ENCODE measurements around the gene CSNK1D. TPM values are rescaled to one million over a fixed set of nuclear protein-coding genes. Genes with fewer than 3 reads are reported as not detected.

The CSNK1D gene
- total and polyA plus RNA-seq, 8 donors: 55.9 to 180 (median 89.1) TPM

DNA sequence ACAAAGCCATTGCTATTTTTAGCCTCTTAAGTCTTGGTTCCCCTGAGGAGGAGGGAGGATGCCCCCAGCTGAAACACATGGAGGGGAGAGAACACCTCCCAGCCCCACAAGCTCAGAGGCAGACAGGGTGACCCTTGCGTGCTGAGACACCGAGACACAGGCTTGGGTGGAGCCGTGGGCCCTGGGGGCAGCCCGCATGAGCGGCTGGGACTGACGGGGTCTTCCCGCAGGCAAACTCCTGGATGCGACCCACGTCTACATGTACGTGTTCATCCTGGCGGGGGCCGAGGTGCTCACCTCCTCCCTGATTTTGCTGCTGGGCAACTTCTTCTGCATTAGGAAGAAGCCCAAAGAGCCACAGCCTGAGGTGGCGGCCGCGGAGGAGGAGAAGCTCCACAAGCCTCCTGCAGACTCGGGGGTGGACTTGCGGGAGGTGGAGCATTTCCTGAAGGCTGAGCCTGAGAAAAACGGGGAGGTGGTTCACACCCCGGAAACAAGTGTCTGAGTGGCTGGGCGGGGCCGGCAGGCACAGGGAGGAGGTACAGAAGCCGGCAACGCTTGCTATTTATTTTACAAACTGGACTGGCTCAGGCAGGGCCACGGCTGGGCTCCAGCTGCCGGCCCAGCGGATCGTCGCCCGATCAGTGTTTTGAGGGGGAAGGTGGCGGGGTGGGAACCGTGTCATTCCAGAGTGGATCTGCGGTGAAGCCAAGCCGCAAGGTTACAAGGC, 34.9 kb downstream of the CSNK1D start:
- TF ChIP-seq POLR2AphosphoS5 (IDR thresholded peaks at IDR 0.05): peak; percentile 43 to 87 (median 72)
- no peak for TF ChIP-seq EP300 (IDR thresholded peaks at IDR 0.05)
- Histone ChIP-seq H3K27ac (peak overlapping the region; percentile 67 to 86 (median 77)), H3K9me3 (no peaks in the 10 kb centered on the region), H3K4me3 (peak overlapping the region; percentile 8 to 28 (median 22)), H3K36me3 (peaks cover 17 to 67% (median 38%) of the 10 kb centered on the region in 4 donors), H3K4me1 (peaks cover 81 to 100% (median 92%) of the 10 kb centered on the region in 4 donors), H3K27me3 (no peaks in the 10 kb centered on the region)
- intact Hi-C loops (cut with DNase I; ENCODE audit: low total_unique reads): no loop called here
- DNase-seq: peak; percentile 90 to 93
- WGBS, 5 donors: 7 to 24% (median 15%) methylated on average over 15 to 33 of the region's 33 CpGs

DNA sequence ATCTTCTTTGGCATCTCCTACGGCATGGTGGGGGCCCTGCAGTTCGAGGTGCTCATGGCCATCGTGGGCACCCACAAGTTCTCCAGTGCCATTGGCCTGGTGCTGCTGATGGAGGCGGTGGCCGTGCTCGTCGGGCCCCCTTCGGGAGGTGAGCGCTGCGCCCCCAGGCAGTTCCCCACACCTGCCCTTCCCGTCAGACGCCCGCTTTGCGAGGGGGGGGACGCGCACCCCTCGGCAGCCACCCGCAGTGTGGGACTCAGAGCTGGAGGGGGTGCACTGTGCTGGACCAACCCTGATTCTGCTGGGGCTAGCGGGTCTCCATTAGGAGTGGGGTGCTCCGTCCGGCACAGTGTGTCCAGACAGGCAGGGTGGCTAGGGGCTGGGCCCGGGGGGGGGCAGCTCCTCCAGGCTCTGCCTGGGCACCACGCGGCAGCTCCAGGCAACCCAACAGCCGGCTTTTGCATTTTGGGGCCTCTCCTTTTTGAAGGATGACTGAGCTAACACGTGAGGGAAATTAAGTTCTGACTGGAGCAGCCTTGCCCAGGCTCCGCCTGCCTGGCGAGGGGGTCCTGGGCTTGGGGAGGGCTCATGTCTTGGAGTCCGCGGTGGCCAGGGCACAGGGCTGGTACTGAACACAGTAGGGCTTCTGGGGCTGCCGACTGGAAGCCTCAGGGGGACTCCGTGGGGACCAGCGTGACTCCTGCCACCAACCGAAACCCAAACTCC, 35.6 kb downstream of the CSNK1D start:
- Histone ChIP-seq H3K4me1 (peaks cover 74 to 100% (median 91%) of the 10 kb centered on the region in 4 donors), H3K4me3 (peak overlapping the region; percentile 8 to 28 (median 22)), H3K9me3 (no peaks in the 10 kb centered on the region), H3K27ac (peak overlapping the region; percentile 67 to 86 (median 77)), H3K36me3 (peaks cover 13 to 60% (median 31%) of the 10 kb centered on the region in 4 donors), H3K27me3 (no peaks in the 10 kb centered on the region)
- intact Hi-C loops (cut with DNase I; ENCODE audit: low total_unique reads): no loop called here
- DNase-seq: no peak
- TF ChIP-seq POLR2A (IDR thresholded peaks at IDR 0.05) (no peak), POLR2AphosphoS5 (IDR thresholded peaks at IDR 0.05) (no peak), EP300 (IDR thresholded peaks at IDR 0.05) (no peak)
- TF ChIP-seq, protein P1, sequence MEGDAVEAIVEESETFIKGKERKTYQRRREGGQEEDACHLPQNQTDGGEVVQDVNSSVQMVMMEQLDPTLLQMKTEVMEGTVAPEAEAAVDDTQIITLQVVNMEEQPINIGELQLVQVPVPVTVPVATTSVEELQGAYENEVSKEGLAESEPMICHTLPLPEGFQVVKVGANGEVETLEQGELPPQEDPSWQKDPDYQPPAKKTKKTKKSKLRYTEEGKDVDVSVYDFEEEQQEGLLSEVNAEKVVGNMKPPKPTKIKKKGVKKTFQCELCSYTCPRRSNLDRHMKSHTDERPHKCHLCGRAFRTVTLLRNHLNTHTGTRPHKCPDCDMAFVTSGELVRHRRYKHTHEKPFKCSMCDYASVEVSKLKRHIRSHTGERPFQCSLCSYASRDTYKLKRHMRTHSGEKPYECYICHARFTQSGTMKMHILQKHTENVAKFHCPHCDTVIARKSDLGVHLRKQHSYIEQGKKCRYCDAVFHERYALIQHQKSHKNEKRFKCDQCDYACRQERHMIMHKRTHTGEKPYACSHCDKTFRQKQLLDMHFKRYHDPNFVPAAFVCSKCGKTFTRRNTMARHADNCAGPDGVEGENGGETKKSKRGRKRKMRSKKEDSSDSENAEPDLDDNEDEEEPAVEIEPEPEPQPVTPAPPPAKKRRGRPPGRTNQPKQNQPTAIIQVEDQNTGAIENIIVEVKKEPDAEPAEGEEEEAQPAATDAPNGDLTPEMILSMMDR (IDR thresholded peaks at IDR 0.05): no peak
- 64 to 79% (median 77%) methylated on average over 18 to 34 of the region's 34 CpGs for WGBS, 5 donors

DNA sequence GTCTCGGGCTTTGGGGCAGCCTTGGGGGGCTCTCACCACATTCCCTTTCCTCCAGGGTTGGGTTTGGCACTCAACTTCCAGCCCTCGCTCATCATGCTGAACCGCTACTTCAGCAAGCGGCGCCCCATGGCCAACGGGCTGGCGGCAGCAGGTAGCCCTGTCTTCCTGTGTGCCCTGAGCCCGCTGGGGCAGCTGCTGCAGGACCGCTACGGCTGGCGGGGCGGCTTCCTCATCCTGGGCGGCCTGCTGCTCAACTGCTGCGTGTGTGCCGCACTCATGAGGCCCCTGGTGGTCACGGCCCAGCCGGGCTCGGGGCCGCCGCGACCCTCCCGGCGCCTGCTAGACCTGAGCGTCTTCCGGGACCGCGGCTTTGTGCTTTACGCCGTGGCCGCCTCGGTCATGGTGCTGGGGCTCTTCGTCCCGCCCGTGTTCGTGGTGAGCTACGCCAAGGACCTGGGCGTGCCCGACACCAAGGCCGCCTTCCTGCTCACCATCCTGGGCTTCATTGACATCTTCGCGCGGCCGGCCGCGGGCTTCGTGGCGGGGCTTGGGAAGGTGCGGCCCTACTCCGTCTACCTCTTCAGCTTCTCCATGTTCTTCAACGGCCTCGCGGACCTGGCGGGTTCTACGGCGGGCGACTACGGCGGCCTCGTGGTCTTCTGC, 36.3 kb downstream of the CSNK1D start:
- Histone ChIP-seq H3K27me3 (no peaks in the 10 kb centered on the region), H3K27ac (peak overlapping the region in 3 of 5 donors; percentile 30 to 86 (median 85)), H3K4me3 (no peak overlapping the region), H3K36me3 (peaks cover 13 to 53% (median 29%) of the 10 kb centered on the region in 4 donors), H3K9me3 (no peaks in the 10 kb centered on the region), H3K4me1 (peaks cover 71 to 100% (median 90%) of the 10 kb centered on the region in 4 donors)
- WGBS, 5 donors: 93 to 98% (median 94%) methylated on average over 26 to 59 of the region's 59 CpGs
- no peak for DNase-seq
- TF ChIP-seq EP300 (IDR thresholded peaks at IDR 0.05): no peak
- no peak for TF ChIP-seq POLR2AphosphoS5 (IDR thresholded peaks at IDR 0.05)
- TF ChIP-seq POLR2A (IDR thresholded peaks at IDR 0.05): no peak
- TF ChIP-seq, protein P1 (IDR thresholded peaks at IDR 0.05): no peak
- intact Hi-C loops (cut with DNase I; ENCODE audit: low total_unique reads): no loop called here

DNA sequence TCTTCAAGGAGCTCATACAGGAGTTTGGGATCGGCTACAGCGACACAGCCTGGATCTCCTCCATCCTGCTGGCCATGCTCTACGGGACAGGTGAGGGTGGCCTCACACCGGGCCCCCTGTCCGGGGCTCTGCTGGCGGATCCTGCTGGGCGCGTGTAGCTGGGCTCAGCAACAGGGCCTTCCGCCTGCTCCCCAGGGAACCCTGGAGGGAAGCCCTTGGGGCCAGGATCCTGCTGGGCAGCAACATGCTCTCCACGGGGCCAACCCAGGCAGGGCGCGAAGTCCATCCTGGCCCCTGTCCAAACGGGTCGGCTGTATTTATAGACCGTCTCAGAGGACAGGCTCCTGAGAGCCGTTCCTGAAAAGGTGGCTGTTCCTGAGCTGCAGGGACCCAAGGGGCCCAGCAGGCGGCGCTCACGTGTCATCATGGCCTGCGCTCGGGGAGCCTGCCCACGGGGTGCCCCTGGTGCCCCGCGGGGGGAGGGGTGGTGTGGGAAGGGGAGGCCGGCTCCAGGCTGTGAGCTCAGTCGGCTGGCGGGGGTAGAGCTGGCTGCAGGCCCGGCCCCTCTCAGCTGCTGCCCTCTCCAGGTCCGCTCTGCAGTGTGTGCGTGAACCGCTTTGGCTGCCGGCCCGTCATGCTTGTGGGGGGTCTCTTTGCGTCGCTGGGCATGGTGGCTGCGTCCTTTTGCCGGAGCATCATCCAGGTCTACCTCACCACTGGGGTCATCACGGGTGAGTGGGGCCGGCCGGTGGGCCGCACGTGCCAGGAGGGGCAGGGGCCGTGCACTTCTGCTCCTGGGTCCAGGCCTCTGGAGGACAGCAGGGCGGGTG, 37.1 kb downstream of the CSNK1D start:
- TF ChIP-seq POLR2A (IDR thresholded peaks at IDR 0.05) (no peak), EP300 (IDR thresholded peaks at IDR 0.05) (no peak), POLR2AphosphoS5 (IDR thresholded peaks at IDR 0.05) (peak in 1 of 3 donors; percentile 14)
- TF ChIP-seq, protein P1 (IDR thresholded peaks at IDR 0.05): peak in 5 of 7 experiments; percentile 83 to 95 (median 92)
- peaks cover 13 to 48% (median 29%) of the 10 kb centered on the region in 4 donors for H3K36me3 ChIP-seq
- peaks cover 71 to 100% (median 90%) of the 10 kb centered on the region in 4 donors for H3K4me1 ChIP-seq
- no peak overlapping the region for H3K4me3 ChIP-seq
- H3K27me3 ChIP-seq: no peaks in the 10 kb centered on the region
- intact Hi-C loops (cut with DNase I; ENCODE audit: low total_unique reads): no loop called here
- no peaks in the 10 kb centered on the region for H3K9me3 ChIP-seq
- H3K27ac ChIP-seq: peak overlapping the region in 4 of 5 donors; percentile 17 to 86 (median 58)
- 41 to 76% (median 43%) methylated on average over 18 to 44 of the region's 44 CpGs for WGBS, 5 donors
- DNase-seq: peak; percentile 75 to 90

Data from stomach (tissue), 9 donors.